GM21786 (cell line): Measurements from ENCODE around the gene SHB.

Source experiments
- ATAC-seq: cut with Tn5 transposase; IDR thresholded peaks from one replicate; pipeline ENCODE4 v1.9.1; 2021; ENCODE audit not compliant: unreplicated experiment

Gene SHB

DNA sequence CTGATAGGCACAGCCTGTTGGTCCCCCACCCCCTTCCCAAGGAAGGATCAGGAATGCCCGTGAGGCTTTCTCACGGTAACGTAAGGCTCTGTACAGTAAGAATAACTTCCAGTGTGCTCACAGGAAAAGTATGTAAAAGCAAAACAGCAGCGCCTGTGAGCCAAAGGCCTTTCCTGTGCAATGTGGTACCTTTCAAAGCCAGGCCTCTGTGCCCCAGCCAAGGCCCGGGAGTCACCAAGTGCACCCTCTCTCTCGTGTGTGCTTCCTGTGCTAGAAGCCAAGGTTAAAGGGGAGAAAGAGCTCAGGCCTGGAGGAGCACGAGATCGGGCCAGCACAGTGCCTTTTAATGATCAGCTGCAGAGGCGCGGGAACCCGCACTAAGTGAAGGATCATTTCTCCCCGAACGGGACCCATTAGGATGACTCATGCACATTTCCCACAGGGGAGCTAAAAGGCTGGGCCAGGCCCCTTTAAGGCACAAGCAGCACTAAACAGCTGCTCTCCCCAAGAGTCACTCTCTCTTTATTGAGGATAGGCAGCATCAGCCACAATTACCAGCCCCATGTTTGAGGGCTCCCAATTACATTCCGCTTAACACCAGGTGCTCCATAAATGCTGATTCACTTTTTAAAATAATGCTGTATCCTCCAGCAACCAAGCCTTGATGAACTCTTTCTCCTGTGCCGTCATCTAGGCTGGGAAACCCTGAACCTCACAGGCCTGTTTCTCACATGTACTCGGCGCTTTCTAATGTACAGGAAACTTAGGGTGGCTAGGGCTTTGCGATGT lies 42.8 kb downstream of the SHB start:
- ATAC-seq, result no peak

- ATAC-seq, result no peak
Measured at GRCh38 chr9:38025166-38025565, 43.9 kb downstream of the SHB start.

- ATAC-seq, result no peak
Measured at GRCh38 chr9:38024036-38024681, 44.9 kb downstream of the SHB start.

DNA sequence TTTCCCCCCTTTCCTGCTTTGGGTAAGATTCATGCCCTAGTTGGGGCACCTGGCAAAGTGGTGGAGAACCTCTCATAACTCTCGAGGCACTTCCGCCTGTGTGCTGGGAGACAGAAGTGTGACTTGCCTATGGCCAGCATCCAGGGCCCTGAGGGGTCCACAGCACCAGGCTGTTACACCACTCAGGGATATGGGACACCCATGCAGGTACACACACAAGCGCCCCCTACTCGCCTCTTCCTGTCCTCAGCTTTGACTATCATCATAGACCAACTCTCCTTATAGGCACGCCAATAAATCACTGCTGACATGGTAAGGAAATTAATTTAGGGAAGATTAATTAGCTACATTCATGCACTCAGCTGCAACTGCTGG lies 45.4 kb downstream of the SHB start:
- no peak for ATAC-seq

DNA sequence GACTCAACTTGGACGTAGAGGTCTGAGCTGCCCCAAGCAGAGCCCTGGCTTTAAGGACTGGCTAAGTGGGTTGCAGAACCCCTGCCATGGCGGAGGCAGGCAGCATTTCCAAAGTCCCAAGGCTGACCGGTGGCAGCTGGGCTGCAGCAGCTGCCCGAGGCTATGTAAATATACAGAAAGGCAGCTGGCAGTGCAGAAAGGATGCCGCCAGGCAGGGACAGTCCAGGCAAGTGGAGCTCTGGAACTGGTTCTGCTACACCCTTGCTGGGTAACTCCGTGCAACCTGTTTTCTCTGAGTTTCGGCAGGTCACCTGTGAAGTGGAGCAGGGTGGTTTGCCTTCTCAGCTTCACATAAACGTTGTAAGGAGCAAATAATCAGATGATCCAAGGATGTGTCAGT lies 46.0 kb downstream of the SHB start:
- ATAC-seq, result no peak

DNA sequence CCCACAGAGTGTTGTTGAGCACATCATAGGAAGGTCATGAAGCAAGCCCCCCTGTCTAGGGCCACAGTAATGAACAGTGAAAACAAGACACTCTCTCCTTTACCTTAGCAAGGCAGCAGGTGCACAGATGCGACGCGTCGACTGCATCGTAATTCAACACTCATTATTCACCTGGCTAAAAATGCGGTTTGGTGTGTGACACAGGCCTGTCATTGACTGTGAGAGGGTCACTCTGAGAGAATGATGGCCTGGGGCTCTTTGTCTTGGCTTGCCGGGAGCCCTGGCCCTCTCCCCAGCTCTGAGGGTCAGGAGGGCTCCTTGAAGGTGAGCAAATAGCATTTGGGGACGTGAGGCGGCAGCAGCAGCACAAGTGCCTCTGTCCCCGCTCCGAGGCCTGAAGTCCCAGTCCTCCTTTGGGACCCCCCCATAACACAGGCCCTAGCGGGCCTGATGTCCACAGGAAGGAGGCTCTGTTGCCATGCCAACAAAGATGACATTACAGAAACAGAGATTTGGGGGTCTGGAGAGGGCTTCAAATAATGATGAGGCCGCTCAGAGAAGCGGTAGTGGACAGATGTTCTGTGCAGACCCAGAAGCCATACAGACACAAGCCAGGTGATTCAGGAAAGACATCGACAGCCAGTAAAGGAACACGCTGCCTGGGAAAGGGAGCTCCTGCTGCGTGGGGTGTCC lies 46.7 kb downstream of the SHB start:
- no peak for ATAC-seq

GRCh38 chr9:38020151-38021076 lies 48.6 kb downstream of the SHB start:
- no peak for ATAC-seq

GRCh38 chr9:38019731-38020130 lies 49.3 kb downstream of the SHB start:
- no peak for ATAC-seq

DNA sequence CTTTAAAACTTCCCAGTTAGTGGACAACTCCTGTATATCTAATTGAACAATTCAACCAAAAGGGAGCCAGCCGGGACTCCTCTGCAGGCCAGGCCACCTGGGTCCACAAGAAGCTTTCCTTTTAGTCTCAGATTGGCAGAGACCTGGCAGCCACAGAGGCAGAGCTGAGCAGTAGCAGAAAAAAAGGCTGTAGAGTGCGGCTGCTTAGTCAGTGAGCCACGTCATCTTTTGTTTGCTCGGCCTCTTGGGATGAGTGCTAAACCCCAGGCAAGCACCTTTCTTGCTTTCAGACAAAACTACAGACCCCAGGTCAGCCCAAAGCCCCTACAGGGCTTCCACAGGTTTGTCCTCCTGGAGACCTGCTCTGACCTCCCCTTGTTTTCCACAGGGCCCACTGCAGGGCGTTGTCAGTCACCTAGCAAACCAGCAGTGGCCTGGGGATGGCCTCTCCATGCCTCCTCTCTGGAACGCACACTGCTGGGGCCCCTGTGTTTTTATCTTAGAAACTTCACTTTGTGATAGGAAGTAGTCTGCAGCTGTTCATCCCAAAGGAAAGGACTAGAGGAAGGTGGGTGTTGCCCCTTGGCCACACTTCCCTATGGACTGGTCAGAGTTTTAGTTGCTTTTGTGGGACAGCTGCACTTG lies 49.9 kb downstream of the SHB start:
- ATAC-seq, result no peak

DNA sequence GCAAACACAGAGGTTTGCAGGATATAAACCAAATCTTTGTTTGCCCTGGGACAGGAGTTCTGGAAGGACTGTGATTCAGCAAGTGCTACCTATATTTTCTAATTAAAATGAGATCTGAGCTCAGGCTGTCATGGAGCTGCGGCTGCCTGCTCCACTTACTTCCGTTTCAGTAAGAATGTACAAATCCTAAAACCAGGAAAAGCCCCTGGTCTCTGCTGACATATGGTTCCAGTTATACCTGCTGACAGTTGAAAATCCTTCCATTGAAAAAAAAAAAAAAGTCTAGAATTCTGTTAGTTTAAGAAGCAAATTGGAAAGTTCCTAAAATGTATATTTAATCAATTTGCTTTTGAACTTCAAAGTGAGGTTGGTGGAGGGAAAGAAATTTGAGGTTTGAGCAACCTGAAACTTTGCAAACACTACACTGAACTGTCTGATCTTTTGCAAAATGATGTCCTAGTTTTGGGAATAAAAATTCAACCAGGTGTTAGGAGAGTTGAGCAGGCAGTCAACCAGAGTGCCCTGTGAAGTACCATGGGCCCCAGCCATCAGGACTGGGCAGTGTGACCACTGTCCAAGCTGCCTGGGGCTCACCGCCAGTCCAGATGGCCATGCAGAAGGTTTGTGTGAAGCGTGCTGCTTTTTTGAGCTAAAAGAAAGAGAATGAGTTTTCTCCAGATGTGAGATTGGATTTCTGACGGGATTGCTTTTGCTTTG lies 50.6 kb downstream of the SHB start:
- no peak for ATAC-seq

- ATAC-seq, result no peak
Measured at GRCh38 chr9:38017885-38018186, 51.2 kb downstream of the SHB start.

DNA sequence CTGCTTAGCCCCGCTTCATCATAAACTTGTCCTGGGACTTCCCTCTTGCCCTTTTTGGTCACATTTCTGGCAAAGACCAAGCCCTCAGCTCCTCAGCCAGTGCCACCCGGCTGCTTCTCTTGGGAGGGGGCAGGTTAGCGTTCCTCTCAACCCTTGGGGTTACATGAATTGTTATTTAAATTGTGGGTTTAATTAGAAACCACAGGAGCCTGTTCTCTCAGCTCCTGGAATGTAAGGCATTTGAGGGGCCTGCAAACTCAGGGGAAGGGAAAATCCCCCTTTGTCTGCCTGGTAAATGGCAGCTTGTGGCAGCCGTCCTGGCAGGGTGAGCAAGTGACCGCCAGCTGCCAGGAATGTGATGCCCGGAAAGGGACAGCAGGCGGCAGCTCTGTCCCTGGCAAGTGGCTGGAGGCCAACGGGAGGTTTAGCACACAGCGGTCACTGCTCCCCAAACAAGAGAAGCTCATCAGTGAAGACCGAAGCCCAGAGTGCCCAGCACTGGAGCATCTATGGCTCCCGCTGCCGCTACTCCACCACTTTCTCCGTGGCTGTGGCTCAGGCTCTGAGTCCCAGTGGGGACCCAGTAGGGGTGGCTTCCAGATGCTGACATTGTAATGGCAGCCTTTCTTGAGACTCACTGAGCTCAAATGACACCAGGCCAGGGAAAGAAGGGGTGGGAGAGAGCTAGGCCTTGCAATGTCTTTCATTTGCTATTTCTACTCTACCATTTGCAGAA lies 51.7 kb downstream of the SHB start:
- no peak for ATAC-seq

DNA sequence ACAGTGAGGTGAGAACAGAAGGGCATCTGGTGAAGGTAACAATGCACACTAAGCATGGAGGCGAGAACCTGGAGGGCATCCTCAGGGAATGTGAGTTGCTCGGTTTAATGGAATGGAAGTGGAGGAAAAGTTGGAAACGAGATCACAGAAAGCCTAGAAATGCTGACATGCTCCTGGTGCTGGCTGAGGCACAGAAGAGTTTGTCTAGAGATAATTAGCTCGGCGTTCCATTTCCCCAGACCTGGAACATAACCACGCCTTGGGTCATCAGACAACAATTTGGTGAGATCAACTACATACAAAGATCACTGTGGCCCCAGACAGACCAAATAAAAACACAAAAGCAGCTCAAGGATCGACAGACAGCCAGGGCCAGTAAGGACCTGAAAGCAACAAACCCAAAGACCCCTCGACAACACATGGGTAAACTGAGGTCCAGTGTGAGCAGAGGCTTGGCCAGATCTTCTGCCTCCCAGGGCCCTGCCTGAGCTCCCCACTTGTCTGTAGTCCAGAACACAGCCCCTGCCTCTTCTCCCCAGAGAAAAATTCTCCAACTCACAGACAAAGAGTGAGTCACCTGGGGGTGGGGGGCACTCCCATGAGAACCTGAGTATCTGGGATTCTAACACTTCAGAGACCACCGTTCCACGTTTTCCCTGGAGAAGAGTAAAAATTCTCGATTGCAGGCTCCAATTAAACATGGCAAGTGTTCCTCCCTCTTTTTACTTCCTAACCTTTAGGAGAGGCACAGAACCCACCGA lies 52.5 kb downstream of the SHB start:
- no peak for ATAC-seq

DNA sequence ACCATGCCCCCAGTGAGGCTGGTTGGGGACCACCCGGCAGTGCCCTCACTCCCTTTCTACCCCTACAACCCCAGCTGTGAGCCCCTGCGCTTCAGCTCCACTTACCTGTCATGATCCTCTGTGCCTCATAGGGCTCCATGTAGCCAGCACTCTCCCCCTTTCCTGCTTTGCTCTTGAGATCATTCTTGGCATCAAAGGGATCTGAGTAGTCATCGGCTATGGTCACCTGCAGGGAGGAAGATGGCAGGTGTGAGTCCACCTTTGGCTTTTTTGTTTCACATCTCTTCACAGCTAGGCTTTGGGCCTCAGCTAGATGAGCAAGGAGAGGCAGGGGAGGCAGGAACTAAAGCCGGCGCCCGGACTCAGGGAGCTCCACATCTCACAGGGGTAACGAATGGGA lies 53.1 kb downstream of the SHB start:
- no peak for ATAC-seq

DNA sequence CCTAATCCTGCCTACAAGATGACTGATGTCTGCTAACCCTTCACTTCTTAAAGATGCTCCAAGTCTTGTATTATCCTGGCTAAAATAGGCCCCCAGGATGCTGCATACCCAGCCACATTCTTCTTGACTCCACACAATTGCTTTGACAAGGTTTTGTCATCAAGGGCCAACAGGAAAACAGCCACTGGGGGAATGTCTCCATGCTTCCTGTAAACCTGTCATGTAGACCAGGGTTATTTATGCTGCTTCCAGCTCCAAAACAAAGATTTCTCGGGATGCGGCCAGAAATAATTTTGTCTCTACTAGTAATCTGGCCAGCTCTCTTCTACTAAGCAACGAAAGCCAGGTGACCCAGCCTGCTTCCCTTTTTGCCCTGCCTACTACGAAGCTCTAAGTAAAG lies 53.8 kb downstream of the SHB start:
- ATAC-seq, result no peak

DNA sequence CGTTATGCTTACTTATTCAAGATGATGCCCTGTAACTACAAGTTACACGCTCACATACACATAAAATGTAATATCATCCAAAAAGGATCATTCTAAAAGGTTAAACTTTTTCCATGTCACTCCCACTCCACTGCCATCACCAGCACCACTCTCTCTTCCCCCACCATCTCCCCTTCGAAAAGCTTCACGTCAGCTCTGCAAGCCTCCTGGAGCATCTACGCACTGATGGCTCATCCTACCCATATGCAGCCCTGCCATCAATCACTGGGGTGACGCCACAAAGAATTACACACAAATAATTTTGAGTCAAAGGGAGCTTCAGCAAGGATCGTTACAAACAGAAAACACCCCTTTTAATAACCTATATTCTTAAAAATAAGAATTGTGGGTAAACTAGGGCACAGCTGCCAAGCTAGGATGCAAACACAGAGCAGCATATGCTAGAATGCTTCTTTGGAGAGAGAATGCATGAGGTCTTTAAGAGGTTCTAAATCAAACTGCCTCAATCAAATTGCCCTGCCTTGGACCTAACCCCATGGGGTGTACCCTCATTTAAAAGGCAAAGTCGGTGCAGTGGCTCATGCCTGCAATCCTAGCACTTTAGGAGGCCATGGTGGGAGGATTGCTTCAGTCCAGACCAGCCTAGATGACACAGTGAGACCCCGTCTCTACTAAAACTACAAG lies 56.1 kb downstream of the SHB start:
- ATAC-seq, result no peak

GRCh38 chr9:38011991-38012390 lies 57.0 kb downstream of the SHB start:
- no peak for ATAC-seq
